HEK293 (cell line): ENCODE results near the gene COL6A2.

ENCODE experiments used
- CTCF ChIA-PET: fragments of 350-600 bp; formaldehyde crosslinking; extraction: SDS; loops from one replicate; lab custom pipeline; 2021; ENCODE audit warnings: antibody characterized with exemption; lab: Yijun Ruan, JAX
- POLR2A ChIA-PET: fragments of 300-600 bp; formaldehyde crosslinking; extraction: SDS; loops from one replicate; lab custom pipeline; 2020; ENCODE audit warnings: antibody characterized with exemption, inconsistent platforms; lab: Yijun Ruan, JAX
- H3K27ac ChIP-seq: fragments of 200-500 bp; sonication (Bioruptor generic); 2 replicates; pipeline ENCODE4 v1.5.1; 2014; ENCODE audit warnings: low read depth, low read length, control low read depth, inconsistent platforms; ENCODE audit errors: extremely low read depth
- H3K36me3 ChIP-seq, 2 experiments: fragments of 200-500 bp in 1 of 2; sonication (Bioruptor generic) in 1 of 2; 1 replicate in 1 of 2; 2 replicates in 1 of 2; pipeline ENCODE4 v1.5.1; 2014 to 2017; ENCODE audit warnings: inconsistent platforms in 2 of 2, low read length in 2 of 2; ENCODE audit not compliant: control insufficient read depth in 2 of 2, insufficient read depth in 1 of 2
- H3K4me1 ChIP-seq: fragments of 200-500 bp; sonication (Bioruptor generic); 2 replicates; pipeline ENCODE4 v1.5.1; 2014; ENCODE audit warnings: mild to moderate bottlenecking, low read length, inconsistent platforms; ENCODE audit not compliant: control insufficient read depth, insufficient read depth
- H3K4me3 ChIP-seq: 2 replicates; pipeline ENCODE4 v1.5.1; 2011; ENCODE audit warnings: low read depth, mild to moderate bottlenecking, control low read depth, low read length, moderate library complexity
- H3K9me3 ChIP-seq: fragments of 200-500 bp; sonication (Bioruptor generic); 2 replicates; pipeline ENCODE4 v1.5.1; 2014; ENCODE audit warnings: low read depth, low read length, inconsistent platforms; ENCODE audit not compliant: control insufficient read depth, insufficient read depth
- GFI1B ChIP-seq: fragments of 450-650 bp; formaldehyde crosslinking; IDR thresholded peaks from 2 replicates; pipeline ENCODE4 v1.5.1; 2016; ENCODE audit warnings: missing biosample characterization, missing genetic modification characterization
- HOXC10 ChIP-seq: sonication (generic); formaldehyde crosslinking; IDR thresholded peaks from 2 replicates; pipeline ENCODE4 v1.8.1; 2023; ENCODE audit warnings: mild to moderate bottlenecking, missing genetic modification reagents
- INSM2 ChIP-seq: fragments of 450-650 bp; formaldehyde crosslinking; IDR thresholded peaks from 2 replicates; pipeline ENCODE4 v1.5.1; 2016; ENCODE audit warnings: missing biosample characterization, missing genetic modification characterization
- KLF1 ChIP-seq: fragments of 450-650 bp; formaldehyde crosslinking; IDR thresholded peaks from 2 replicates; pipeline ENCODE4 v1.5.1; 2016; ENCODE audit warnings: missing biosample characterization, missing genetic modification characterization
- KLF17 ChIP-seq: fragments of 450-650 bp; formaldehyde crosslinking; IDR thresholded peaks from 2 replicates; pipeline ENCODE4 v1.5.1; 2016; ENCODE audit warnings: missing biosample characterization, missing genetic modification characterization
- MEIS1 ChIP-seq: sonication (generic); formaldehyde crosslinking; IDR thresholded peaks from 2 replicates; pipeline ENCODE4 v1.8.1; 2022; ENCODE audit warnings: missing genetic modification reagents, mild to moderate bottlenecking, borderline replicate concordance
- PRDM1 ChIP-seq: fragments of 450-650 bp; formaldehyde crosslinking; IDR thresholded peaks from 2 replicates; pipeline ENCODE4; 2016; ENCODE audit warnings: missing biosample characterization, missing genetic modification characterization
- SCRT2 ChIP-seq: fragments of 450-650 bp; formaldehyde crosslinking; IDR thresholded peaks from 2 replicates; pipeline ENCODE4 v1.5.1; 2016; ENCODE audit warnings: missing biosample characterization, missing genetic modification characterization
- ZBTB10 ChIP-seq: fragments of 450-650 bp; formaldehyde crosslinking; IDR thresholded peaks from 2 replicates; pipeline ENCODE4 v1.5.1; 2016; ENCODE audit warnings: missing biosample characterization, missing genetic modification characterization
- ZBTB20 ChIP-seq: fragments of 450-650 bp; formaldehyde crosslinking; IDR thresholded peaks from 2 replicates; pipeline ENCODE4 v1.5.1; 2016; ENCODE audit warnings: missing biosample characterization, missing genetic modification characterization
- ZBTB49 ChIP-seq: fragments of 450-650 bp; formaldehyde crosslinking; IDR thresholded peaks from 2 replicates; pipeline ENCODE4 v1.5.1; 2016; ENCODE audit warnings: missing biosample characterization, missing genetic modification characterization, low read depth
- ZBTB8A ChIP-seq: fragments of 450-650 bp; formaldehyde crosslinking; IDR thresholded peaks from 2 replicates; pipeline ENCODE4 v1.5.1; 2016; ENCODE audit warnings: missing biosample characterization, missing genetic modification characterization
- ZNF112 ChIP-seq: fragments of 450-650 bp; formaldehyde crosslinking; IDR thresholded peaks from 2 replicates; pipeline ENCODE4 v1.5.0; 2017; ENCODE audit warnings: missing biosample characterization, missing genetic modification characterization
- ZNF184 ChIP-seq: fragments of 450-650 bp; IDR thresholded peaks from 2 replicates; pipeline ENCODE4 v1.5.1; 2018; ENCODE audit warnings: missing biosample characterization, mild to moderate bottlenecking, missing genetic modification characterization
- ZNF211 ChIP-seq: fragments of 450-650 bp; formaldehyde crosslinking; IDR thresholded peaks from 2 replicates; pipeline ENCODE4 v1.5.1; 2016; ENCODE audit warnings: low read depth, missing biosample characterization, missing genetic modification characterization
- ZNF223 ChIP-seq: fragments of 450-650 bp; formaldehyde crosslinking; IDR thresholded peaks from 2 replicates; pipeline ENCODE4 v1.5.1; 2016; ENCODE audit warnings: missing biosample characterization, missing genetic modification characterization
- ZNF248 ChIP-seq: fragments of 450-650 bp; formaldehyde crosslinking; IDR thresholded peaks from 2 replicates; pipeline ENCODE4 v1.5.1; 2017; ENCODE audit warnings: missing biosample characterization, missing genetic modification characterization
- ZNF26 ChIP-seq: fragments of 450-650 bp; formaldehyde crosslinking; IDR thresholded peaks from 2 replicates; pipeline ENCODE4 v1.5.1; 2016; ENCODE audit warnings: missing biosample characterization, missing genetic modification characterization
- ZNF37A ChIP-seq: fragments of 450-650 bp; IDR thresholded peaks from 2 replicates; pipeline ENCODE4 v1.5.1; 2018; ENCODE audit warnings: missing biosample characterization, missing genetic modification characterization
- ZNF394 ChIP-seq: fragments of 450-650 bp; formaldehyde crosslinking; IDR thresholded peaks from 2 replicates; pipeline ENCODE4 v1.5.1; 2016; ENCODE audit warnings: missing biosample characterization, missing genetic modification characterization, mild to moderate bottlenecking, moderate library complexity, borderline replicate concordance
- ZNF423 ChIP-seq: fragments of 450-650 bp; formaldehyde crosslinking; IDR thresholded peaks from 2 replicates; pipeline ENCODE4 v1.5.1; 2016; ENCODE audit warnings: missing biosample characterization, missing genetic modification characterization
- ZNF513 ChIP-seq: fragments of 450-650 bp; IDR thresholded peaks from 2 replicates; pipeline ENCODE4 v1.5.1; 2018; ENCODE audit warnings: missing biosample characterization, missing genetic modification characterization
- ZNF561 ChIP-seq: fragments of 450-650 bp; IDR thresholded peaks from 2 replicates; pipeline ENCODE4 v1.5.1; 2018; ENCODE audit warnings: missing biosample characterization, missing genetic modification characterization, borderline replicate concordance
- ZNF639 ChIP-seq: fragments of 450-650 bp; formaldehyde crosslinking; IDR thresholded peaks from 2 replicates; pipeline ENCODE4 v1.5.1; 2016; ENCODE audit warnings: missing biosample characterization, missing genetic modification characterization
- ZNF707 ChIP-seq: fragments of 450-650 bp; formaldehyde crosslinking; IDR thresholded peaks from 2 replicates; pipeline ENCODE4 v1.5.1; 2016; ENCODE audit warnings: missing biosample characterization, missing genetic modification characterization
- ZNF843 ChIP-seq: fragments of 450-650 bp; formaldehyde crosslinking; IDR thresholded peaks from 2 replicates; pipeline ENCODE4 v1.5.1; 2016; ENCODE audit warnings: missing biosample characterization, missing genetic modification characterization

The COL6A2 gene

GRCh38 chr21:46089285-46089684, 8.6 kb upstream of the COL6A2 start:
- Histone ChIP-seq H3K9me3 (no peaks in the 10 kb centered on the region), H3K4me1 (no peaks in the 10 kb centered on the region), H3K36me3 (no peaks in the 10 kb centered on the region), H3K4me3 (no peak overlapping the region), H3K27ac (no peak overlapping the region)
- POLR2A ChIA-PET, result no interaction called here
- CTCF ChIA-PET, result interaction anchor here (1.0 kb wide), 1 partner anchor 119 kb away, joined by 4 read pairs; no protein-coding TSS in a partner anchor
- no peak for TF ChIP-seq ZBTB49 (tag by site-specific recombination)
- no peak for TF ChIP-seq ZNF112 (tag by site-specific recombination)
- TF ChIP-seq INSM2 (tag by site-specific recombination), result no peak
- TF ChIP-seq PRDM1, result no peak
- TF ChIP-seq ZNF843, result no peak
- no peak for TF ChIP-seq ZBTB8A (tag by site-specific recombination)
- TF ChIP-seq ZNF423 (tag by site-specific recombination), result no peak
- TF ChIP-seq ZNF211 (tag by site-specific recombination), result no peak
- TF ChIP-seq ZNF248 (tag by site-specific recombination), result no peak
- no peak for TF ChIP-seq ZNF394
- no peak for TF ChIP-seq ZBTB10 (tag by site-specific recombination)
- TF ChIP-seq ZNF37A (tag by site-specific recombination), result no peak
- no peak for TF ChIP-seq ZNF707
- no peak for TF ChIP-seq ZBTB20 (tag by site-specific recombination)
- no peak for TF ChIP-seq KLF1 (tag by site-specific recombination)
- no peak for TF ChIP-seq ZNF223 (tag by site-specific recombination)
- no peak for TF ChIP-seq SCRT2 (tag by site-specific recombination)
- no peak for TF ChIP-seq MEIS1 (CRISPR knock-in tag)
- no peak for TF ChIP-seq ZNF513 (tag by site-specific recombination)
- no peak for TF ChIP-seq GFI1B

GRCh38 chr21:46091118-46091517, 6.8 kb upstream of the COL6A2 start:
- H3K9me3 ChIP-seq, result no peaks in the 10 kb centered on the region
- no peak overlapping the region for H3K27ac ChIP-seq
- no peaks in the 10 kb centered on the region for H3K36me3 ChIP-seq
- H3K4me3 ChIP-seq, result no peak overlapping the region
- ChIA-PET POLR2A (no interaction called here), CTCF (no interaction called here)
- no peaks in the 10 kb centered on the region for H3K4me1 ChIP-seq
- TF ChIP-seq ZNF561 (tag by site-specific recombination), result no peak
- no peak for TF ChIP-seq ZNF26
- TF ChIP-seq ZNF184 (tag by site-specific recombination), result no peak
- no peak for TF ChIP-seq HOXC10 (CRISPR knock-in tag)
- no peak for TF ChIP-seq ZNF639 (tag by site-specific recombination)
- TF ChIP-seq KLF17 (tag by site-specific recombination), result no peak
